ENCODE measurements around the gene PSG11.
"Not testable (repeated sequence)": the region's sequence is repeated elsewhere in the genome, so short reads cannot be mapped to it uniquely, and the experiment has no call there.

The PSG11 gene

GRCh38 chr19:43002948-43003347 is 23.3 kb downstream of the PSG11 start:
- in situ Hi-C loops (cut with HindIII; ENCODE audit: low pct_unique_long_range_greater_than_20kb, low sequenced_read_pairs); DNase-seq (ENCODE audit: low read depth in 1 of 2, low spot score in 1 of 2): not testable (repeated sequence)

GRCh38 chr19:42996161-42996560 is 30.1 kb downstream of the PSG11 start:
- DNase-seq (ENCODE audit: low read depth in 1 of 2, low spot score in 1 of 2); in situ Hi-C loops (cut with HindIII; ENCODE audit: low pct_unique_long_range_greater_than_20kb, low sequenced_read_pairs): not testable (repeated sequence)

DNA sequence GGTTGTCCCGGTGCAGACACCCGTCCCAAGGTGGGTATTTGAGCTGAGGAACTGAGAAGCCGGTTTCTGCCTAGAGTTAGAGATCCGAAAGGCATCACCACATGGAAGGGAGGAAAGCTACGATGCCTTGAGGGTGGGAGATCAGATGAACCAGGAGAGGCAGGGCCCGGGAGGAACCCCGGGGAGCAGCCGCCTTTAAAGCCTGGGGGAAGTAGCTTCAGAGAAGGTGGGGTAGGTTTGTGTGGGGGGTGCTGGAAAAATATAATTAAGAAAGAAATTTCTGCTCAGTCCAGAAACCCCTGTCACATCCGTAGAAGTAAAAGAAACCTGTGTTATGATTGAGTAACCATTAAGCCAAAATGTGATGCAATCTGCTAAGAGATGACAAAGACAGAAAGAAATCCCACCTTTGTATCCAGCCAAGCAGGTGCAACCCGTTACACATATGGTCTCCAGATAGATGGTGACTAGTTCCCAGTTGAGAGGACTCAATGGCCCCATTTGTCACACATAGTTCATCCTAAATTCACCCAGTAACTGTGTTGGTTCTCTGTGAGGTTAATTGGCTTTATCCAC is 34.2 kb downstream of the PSG11 start:
- DNase-seq (ENCODE audit: low read depth in 1 of 2, low spot score in 1 of 2); in situ Hi-C loops (cut with HindIII; ENCODE audit: low pct_unique_long_range_greater_than_20kb, low sequenced_read_pairs): not testable (repeated sequence)

GRCh38 chr19:42989851-42990250 is 36.4 kb downstream of the PSG11 start:
- in situ Hi-C loops (cut with HindIII; ENCODE audit: low pct_unique_long_range_greater_than_20kb, low sequenced_read_pairs), result no loop called here
- TF ChIP-seq JUND (IDR thresholded peaks at IDR 0.05; ENCODE audit: low read depth), result no peak
- no peak for DNase-seq (ENCODE audit: low read depth in 1 of 2, low spot score in 1 of 2)

GRCh38 chr19:42989186-42989585 is 37.1 kb downstream of the PSG11 start:
- in situ Hi-C loops (cut with HindIII; ENCODE audit: low pct_unique_long_range_greater_than_20kb, low sequenced_read_pairs); DNase-seq (ENCODE audit: low read depth in 1 of 2, low spot score in 1 of 2): not testable (repeated sequence)

DNA sequence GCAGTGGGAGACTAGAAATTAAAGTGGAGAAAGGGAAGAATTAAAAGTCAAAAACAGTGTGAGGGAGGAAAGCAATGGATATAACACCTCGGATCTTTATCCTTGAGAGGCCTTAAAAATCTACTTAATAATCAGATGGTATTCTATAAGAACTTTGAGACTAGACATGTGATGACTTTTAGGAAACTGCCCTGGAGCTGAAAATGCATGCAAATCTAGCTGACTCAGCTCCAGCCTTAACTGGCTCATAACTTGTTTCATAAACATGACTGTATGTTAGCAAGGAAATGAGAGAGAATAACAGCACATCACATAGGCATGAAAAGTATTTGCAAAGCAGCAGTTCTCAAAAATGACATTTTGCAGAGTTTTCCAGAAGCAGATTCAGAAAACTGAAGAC is 38.1 kb downstream of the PSG11 start:
- in situ Hi-C loops (cut with HindIII; ENCODE audit: low pct_unique_long_range_greater_than_20kb, low sequenced_read_pairs); DNase-seq (ENCODE audit: low read depth in 1 of 2, low spot score in 1 of 2): not testable (repeated sequence)

GRCh38 chr19:42985588-42985987 is 40.7 kb downstream of the PSG11 start:
- in situ Hi-C loops (cut with HindIII; ENCODE audit: low pct_unique_long_range_greater_than_20kb, low sequenced_read_pairs), result no loop called here
- no peak for DNase-seq (ENCODE audit: low read depth in 1 of 2, low spot score in 1 of 2)
- TF ChIP-seq JUND (IDR thresholded peaks at IDR 0.05; ENCODE audit: low read depth), result no peak

DNA sequence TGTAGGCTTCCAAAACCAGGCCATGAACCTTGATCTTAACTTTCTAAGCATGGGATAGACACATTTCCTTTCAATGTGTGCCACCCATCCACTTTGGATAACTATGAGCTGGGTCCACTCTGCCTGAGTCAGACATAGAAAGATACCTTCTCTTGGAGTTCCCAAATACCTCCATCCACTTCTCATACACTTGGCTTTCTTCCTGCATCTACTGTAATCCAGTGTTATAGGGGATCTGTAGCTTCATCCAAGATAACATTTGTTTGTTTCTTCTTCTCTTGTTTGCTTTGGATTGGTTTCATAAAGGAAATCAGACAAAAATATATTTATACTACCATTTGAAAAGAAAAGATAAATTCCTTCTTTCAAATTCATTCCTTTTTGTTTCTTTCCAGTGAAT is 44.2 kb downstream of the PSG11 start:
- DNase-seq (ENCODE audit: low read depth in 1 of 2, low spot score in 1 of 2); in situ Hi-C loops (cut with HindIII; ENCODE audit: low pct_unique_long_range_greater_than_20kb, low sequenced_read_pairs): not testable (repeated sequence)

- DNase-seq (ENCODE audit: low read depth in 1 of 2, low spot score in 1 of 2); in situ Hi-C loops (cut with HindIII; ENCODE audit: low pct_unique_long_range_greater_than_20kb, low sequenced_read_pairs): not testable (repeated sequence)
Observed at GRCh38 chr19:42971451-42971850, 54.8 kb downstream of the PSG11 start.

GRCh38 chr19:42965176-42965575 is 61.1 kb downstream of the PSG11 start:
- in situ Hi-C loops (cut with HindIII; ENCODE audit: low pct_unique_long_range_greater_than_20kb, low sequenced_read_pairs), result no loop called here
- no peak for DNase-seq (ENCODE audit: low read depth in 1 of 2, low spot score in 1 of 2)
- no peak for TF ChIP-seq JUND (IDR thresholded peaks at IDR 0.05; ENCODE audit: low read depth)

- in situ Hi-C loops (cut with HindIII; ENCODE audit: low pct_unique_long_range_greater_than_20kb, low sequenced_read_pairs), result no loop called here
- no peak for TF ChIP-seq JUND (IDR thresholded peaks at IDR 0.05; ENCODE audit: low read depth)
- no peak for DNase-seq (ENCODE audit: low read depth in 1 of 2, low spot score in 1 of 2)
Observed at GRCh38 chr19:42961119-42961518, 65.2 kb downstream of the PSG11 start.
